Measurements from ENCODE around the gene PDCD11.
"Not testable (repeated sequence)": the region's sequence is repeated elsewhere in the genome, so short reads cannot be mapped to it uniquely, and the experiment has no call there.

Gene PDCD11

GRCh38 chr10:103416436-103417147, 20.2 kb downstream of the PDCD11 start:
- DNase-seq (ENCODE audit: low read depth) = no peak

GRCh38 chr10:103417148-103417469, 20.7 kb downstream of the PDCD11 start:
- not testable (repeated sequence) for DNase-seq (ENCODE audit: low read depth)

- DNase-seq (ENCODE audit: low read depth) = no peak
Measured at GRCh38 chr10:103417601-103418000, 21.2 kb downstream of the PDCD11 start.

- no peak for DNase-seq (ENCODE audit: low read depth)
Measured at GRCh38 chr10:103419101-103419500, 22.7 kb downstream of the PDCD11 start.

- DNase-seq (ENCODE audit: low read depth) = no peak
Measured at GRCh38 chr10:103423748-103424147, 27.3 kb downstream of the PDCD11 start.

GRCh38 chr10:103427866-103428265, 31.4 kb downstream of the PDCD11 start:
- no peak for DNase-seq (ENCODE audit: low read depth)

GRCh38 chr10:103428989-103429643, 32.7 kb downstream of the PDCD11 start:
- no peak for DNase-seq (ENCODE audit: low read depth)

GRCh38 chr10:103429647-103430046, 33.2 kb downstream of the PDCD11 start:
- DNase-seq (ENCODE audit: low read depth) = no peak

GRCh38 chr10:103431902-103432301, 35.5 kb downstream of the PDCD11 start:
- no peak for DNase-seq (ENCODE audit: low read depth)

- no peak for DNase-seq (ENCODE audit: low read depth)
Measured at GRCh38 chr10:103433858-103434257, 37.4 kb downstream of the PDCD11 start.

- no peak for DNase-seq (ENCODE audit: low read depth)
Measured at GRCh38 chr10:103439776-103440175, 43.4 kb downstream of the PDCD11 start.

- DNase-seq (ENCODE audit: low read depth) = no peak
Measured at GRCh38 chr10:103440416-103440815, 44.0 kb downstream of the PDCD11 start.

GRCh38 chr10:103441206-103441605, 44.8 kb downstream of the PDCD11 start:
- DNase-seq (ENCODE audit: low read depth) = no peak

- no peak for DNase-seq (ENCODE audit: low read depth)
Measured at GRCh38 chr10:103441611-103442010, 45.2 kb downstream of the PDCD11 start.

GRCh38 chr10:103442031-103442461, 45.6 kb downstream of the PDCD11 start:
- no peak for DNase-seq (ENCODE audit: low read depth)

- DNase-seq (ENCODE audit: low read depth) = no peak
Measured at GRCh38 chr10:103443475-103444185, 47.2 kb downstream of the PDCD11 start.

- no peak for DNase-seq (ENCODE audit: low read depth)
Measured at GRCh38 chr10:103444478-103444877, 48.1 kb downstream of the PDCD11 start.

- DNase-seq (ENCODE audit: low read depth) = no peak
Measured at GRCh38 chr10:103445366-103445765, 48.9 kb downstream of the PDCD11 start.

GRCh38 chr10:103445767-103446567, 49.5 kb downstream of the PDCD11 start:
- no peak for DNase-seq (ENCODE audit: low read depth)

GRCh38 chr10:103447187-103447586, 50.8 kb downstream of the PDCD11 start:
- no peak for DNase-seq (ENCODE audit: low read depth)

GRCh38 chr10:103448746-103449145, 52.3 kb downstream of the PDCD11 start:
- DNase-seq (ENCODE audit: low read depth) = no peak

Data from activated T-cell treated with anti-CD3 and anti-CD28 coated beads for 48 hours (primary cell).